Calu3 (cell line): Measurements from ENCODE around the gene AKAP13. TPM values are rescaled to one million over a fixed set of nuclear protein-coding genes. Genes with fewer than 3 reads are reported as not detected.

Experiments
- BruUV-seq: library from RNA; stranded (reverse); fragments of 400-500 nt; replicated peaks from 2 replicates; lab custom pipeline; 2021; lab: Mats Ljungman, UMichigan
- CTCF ChIA-PET: fragments of 300-600 bp; sonication (Branson Sonifier 250); formaldehyde crosslinking; loops from one replicate; lab custom pipeline; 2022; ENCODE audit warnings: antibody characterized with exemption; lab: Charles Lee
- DNase-seq: peaks from one replicate; pipeline ENCODE4 v3.0.0; 2022
- H3K27ac Mint-ChIP-seq: one replicate; pipeline ENCODE4 v1.8.0; 2022; ENCODE audit warnings: mixed read lengths; ENCODE audit not compliant: unreplicated experiment
- H3K27me3 Mint-ChIP-seq: one replicate; pipeline ENCODE4 v1.8.0; 2022; ENCODE audit warnings: mixed read lengths; ENCODE audit not compliant: unreplicated experiment
- H3K36me3 Mint-ChIP-seq: one replicate; pipeline ENCODE4 v1.8.0; 2022; ENCODE audit warnings: mild to moderate bottlenecking, moderate library complexity, mixed read lengths; ENCODE audit not compliant: insufficient read depth, unreplicated experiment
- H3K4me1 Mint-ChIP-seq: one replicate; pipeline ENCODE4 v1.8.0; 2022; ENCODE audit warnings: mild to moderate bottlenecking, low read depth, mixed read lengths; ENCODE audit not compliant: unreplicated experiment
- H3K4me3 Mint-ChIP-seq: one replicate; pipeline ENCODE4 v1.8.0; 2022; ENCODE audit warnings: mild to moderate bottlenecking, low read depth, moderate library complexity, mixed read lengths; ENCODE audit not compliant: unreplicated experiment
- H3K9me3 Mint-ChIP-seq: one replicate; pipeline ENCODE4 v1.8.0; 2022; ENCODE audit warnings: low read depth, mixed read lengths; ENCODE audit not compliant: unreplicated experiment
- CTCF ChIP-seq: fragments of 200-600 bp; IDR thresholded peaks from one replicate; pipeline ENCODE4 v1.8.0; 2022; ENCODE audit warnings: antibody characterized with exemption; ENCODE audit not compliant: unreplicated experiment
- intact Hi-C: fragments of 100-400 bp; cut with micrococcal nuclease; formaldehyde crosslinking; loops from one replicate; pipeline ENCODE4 v1.10.0; 2022; ENCODE audit not compliant: unreplicated experiment
- total RNA-seq: library from RNA; stranded (reverse); gene quantifications from 2 replicates; pipeline ENCODE4 v1.2.3, GENCODE V29; 2022

Gene AKAP13
- total RNA-seq, 1 experiment from 2014 or later: 145 TPM

- TF ChIP-seq CTCF: no peak
- no peak for DNase-seq
- no peak overlapping the region for H3K27ac Mint-ChIP-seq
- intact Hi-C loops: no loop called here
- peaks cover 4% of the 10 kb centered on the region for H3K36me3 Mint-ChIP-seq
- no TSS peak for BruUV-seq
- no peaks in the 10 kb centered on the region for H3K9me3 Mint-ChIP-seq
- peaks cover 8% of the 10 kb centered on the region for H3K4me1 Mint-ChIP-seq
- CTCF ChIA-PET: interaction anchor here (0.8 kb wide), 1 partner anchor 10 kb away, joined by 3 read pairs; no protein-coding TSS in a partner anchor
- H3K27me3 Mint-ChIP-seq: no peaks in the 10 kb centered on the region
- no peak overlapping the region for H3K4me3 Mint-ChIP-seq
These were observed 390.9 kb downstream of the AKAP13 start for GRCh38 chr15:85771271-85771670.

- no peak overlapping the region for H3K4me3 Mint-ChIP-seq
- CTCF ChIA-PET: interaction anchor here (0.8 kb wide), 1 partner anchor 11 kb away, joined by 3 read pairs; no protein-coding TSS in a partner anchor
- H3K27me3 Mint-ChIP-seq: no peaks in the 10 kb centered on the region
- no peak for TF ChIP-seq CTCF
- BruUV-seq: no TSS peak
- peaks cover 8% of the 10 kb centered on the region for H3K4me1 Mint-ChIP-seq
- H3K9me3 Mint-ChIP-seq: no peaks in the 10 kb centered on the region
- no peak overlapping the region for H3K27ac Mint-ChIP-seq
- no peaks in the 10 kb centered on the region for H3K36me3 Mint-ChIP-seq
- DNase-seq: no peak
- intact Hi-C loops: no loop called here
These were observed 391.5 kb downstream of the AKAP13 start for GRCh38 chr15:85771781-85772445.

- Mint-ChIP-seq H3K27ac (no peak overlapping the region), H3K27me3 (no peaks in the 10 kb centered on the region), H3K9me3 (no peaks in the 10 kb centered on the region), H3K4me1 (peaks cover 8% of the 10 kb centered on the region), H3K36me3 (no peaks in the 10 kb centered on the region), H3K4me3 (no peak overlapping the region)
- no peak for TF ChIP-seq CTCF
- DNase-seq: no peak
- BruUV-seq: no TSS peak
- CTCF ChIA-PET: no interaction called here
- intact Hi-C loops: no loop called here
These were observed 392.3 kb downstream of the AKAP13 start for GRCh38 chr15:85772668-85773067.

DNA sequence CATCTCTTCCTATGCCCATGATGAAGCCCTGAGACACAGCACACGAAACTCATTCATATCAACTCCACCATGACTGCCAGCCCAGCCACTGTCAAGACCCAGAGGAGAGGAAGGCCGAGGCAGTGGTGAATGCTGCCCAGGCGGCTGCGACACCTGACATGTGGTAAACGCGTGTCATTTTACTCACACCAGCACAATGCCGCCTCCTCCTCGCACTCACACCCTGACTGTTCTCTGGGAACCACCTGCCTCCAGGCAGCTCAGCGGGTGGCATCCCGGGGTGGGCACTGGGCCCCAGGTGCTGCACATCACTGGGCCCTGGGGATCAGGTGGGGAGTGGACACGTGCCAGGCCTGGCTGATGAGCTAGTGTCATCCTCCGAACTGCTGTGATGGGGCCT lies 392.8 kb downstream of the AKAP13 start:
- no peak for DNase-seq
- Mint-ChIP-seq H3K9me3 (no peaks in the 10 kb centered on the region), H3K27ac (no peak overlapping the region), H3K4me1 (peaks cover 8% of the 10 kb centered on the region), H3K27me3 (no peaks in the 10 kb centered on the region), H3K4me3 (no peak overlapping the region), H3K36me3 (no peaks in the 10 kb centered on the region)
- TF ChIP-seq CTCF: no peak
- intact Hi-C loops: no loop called here
- BruUV-seq: no TSS peak
- CTCF ChIA-PET: no interaction called here
